HAP-1 (cell line): ENCODE data around the gene ADGRA1.

Experiments
- DNase-seq, 2 experiments: peaks; one replicate each; pipeline ENCODE4 v3.0.0-alpha.2; 2016 to 2020; ENCODE audit warnings: low spot score in 2 of 2
- H3K27me3 ChIP-seq: fragments of 250-450 bp; sonication (Bioruptor Pico); 2 replicates; pipeline ENCODE4 v1.5.1; 2020; ENCODE audit warnings: low read depth, mild to moderate bottlenecking, moderate library complexity
- H3K36me3 ChIP-seq: fragments of 250-450 bp; sonication (Bioruptor Pico); replicated peaks from 2 replicates; pipeline ENCODE4 v1.5.1; 2020; ENCODE audit warnings: mild to moderate bottlenecking
- H3K4me1 ChIP-seq: fragments of 250-450 bp; sonication (Bioruptor Pico); 2 replicates; pipeline ENCODE4 v1.5.1; 2020; ENCODE audit warnings: mild to moderate bottlenecking
- H3K4me3 ChIP-seq: fragments of 250-450 bp; sonication (Bioruptor Pico); 2 replicates; pipeline ENCODE4 v1.5.1; 2020; ENCODE audit warnings: mild to moderate bottlenecking, moderate library complexity
- H3K9me3 ChIP-seq: fragments of 250-450 bp; sonication (Bioruptor Pico); 2 replicates; pipeline ENCODE4 v1.5.1; 2020; ENCODE audit warnings: mild to moderate bottlenecking, moderate library complexity
- in situ Hi-C: fragments of 300-500 bp; cut with MboI; formaldehyde crosslinking; loops from 3 replicates; pipeline ENCODE4 v1.14.3; 2020; ENCODE audit warnings: low sequenced_read_pairs, inconsistent platforms, mixed read lengths

Gene ADGRA1

GRCh38 chr10:133179128-133179520 is 91.4 kb downstream of the ADGRA1 start:
- in situ Hi-C loops: no loop called here
- Histone ChIP-seq H3K9me3 (no peaks in the 10 kb centered on the region), H3K4me1 (no peaks in the 10 kb centered on the region), H3K27me3 (no peaks in the 10 kb centered on the region), H3K4me3 (no peak overlapping the region), H3K36me3 (no peaks in the 10 kb centered on the region)
- no peak for DNase-seq

GRCh38 chr10:133179651-133180050 is 91.9 kb downstream of the ADGRA1 start:
- no peak overlapping the region for H3K4me3 ChIP-seq
- in situ Hi-C loops: no loop called here
- H3K4me1 ChIP-seq: no peaks in the 10 kb centered on the region
- no peaks in the 10 kb centered on the region for H3K9me3 ChIP-seq
- no peak for DNase-seq
- no peaks in the 10 kb centered on the region for H3K27me3 ChIP-seq
- H3K36me3 ChIP-seq: no peaks in the 10 kb centered on the region

- in situ Hi-C loops: no loop called here
- H3K4me3 ChIP-seq: no peak overlapping the region
- DNase-seq: no peak
- H3K27me3 ChIP-seq: no peaks in the 10 kb centered on the region
- no peaks in the 10 kb centered on the region for H3K4me1 ChIP-seq
- H3K36me3 ChIP-seq: no peaks in the 10 kb centered on the region
- no peaks in the 10 kb centered on the region for H3K9me3 ChIP-seq
Measured at GRCh38 chr10:133180192-133180964, 92.7 kb downstream of the ADGRA1 start.

GRCh38 chr10:133180965-133181639 is 93.4 kb downstream of the ADGRA1 start:
- in situ Hi-C loops: no loop called here
- Histone ChIP-seq H3K4me1 (no peaks in the 10 kb centered on the region), H3K36me3 (no peaks in the 10 kb centered on the region), H3K27me3 (no peaks in the 10 kb centered on the region), H3K4me3 (no peak overlapping the region), H3K9me3 (no peaks in the 10 kb centered on the region)
- DNase-seq: no peak
